Endothelial cell (in vitro differentiated cells): Measurements from ENCODE around the gene RRP12. TPM values are rescaled to one million over a fixed set of nuclear protein-coding genes. Genes with fewer than 3 reads are reported as not detected.

Source experiments
- DNase-seq: peaks from one replicate; pipeline ENCODE4 v3.0.0; 2021; ENCODE audit warnings: low spot score
- H3K27ac Mint-ChIP-seq: one replicate; pipeline ENCODE4 v1.8.0; 2021; ENCODE audit warnings: mixed read lengths, inconsistent platforms; ENCODE audit not compliant: unreplicated experiment
- H3K27me3 Mint-ChIP-seq: one replicate; pipeline ENCODE4 v1.8.0; 2021; ENCODE audit warnings: mild to moderate bottlenecking, moderate library complexity, mixed read lengths, inconsistent platforms; ENCODE audit not compliant: unreplicated experiment
- H3K36me3 Mint-ChIP-seq: one replicate; pipeline ENCODE4 v1.8.0; 2021; ENCODE audit warnings: mild to moderate bottlenecking, low read depth, mixed read lengths, inconsistent platforms; ENCODE audit not compliant: unreplicated experiment
- H3K4me1 Mint-ChIP-seq: one replicate; pipeline ENCODE4 v1.8.0; 2021; ENCODE audit warnings: mild to moderate bottlenecking, mixed read lengths, inconsistent platforms; ENCODE audit not compliant: unreplicated experiment
- H3K4me3 Mint-ChIP-seq: one replicate; pipeline ENCODE4 v1.8.0; 2021; ENCODE audit warnings: mild to moderate bottlenecking, mixed read lengths, inconsistent platforms; ENCODE audit not compliant: unreplicated experiment
- H3K9me3 Mint-ChIP-seq: one replicate; pipeline ENCODE4 v1.8.0; 2021; ENCODE audit warnings: mixed read lengths, inconsistent platforms; ENCODE audit not compliant: unreplicated experiment
- total RNA-seq: library from RNA; stranded (reverse); fragmentation: NEBNext Ultra II Directional; extraction: Animal tissue kit (Norgen Biotek cat#: 25700); gene quantifications from one replicate; pipeline ENCODE4 v1.2.1, GENCODE V29; 2021; ENCODE audit not compliant: unreplicated experiment
- TF ChIP-seq, protein P1 (sequence below): fragments of 200-600 bp; sonication (generic); IDR thresholded peaks from one replicate; pipeline ENCODE4 v1.5.0; 2021; ENCODE audit warnings: antibody characterized with exemption; ENCODE audit not compliant: unreplicated experiment

The RRP12 gene
- total RNA-seq, 1 donor from 2014 or later = 19.5 TPM

DNA sequence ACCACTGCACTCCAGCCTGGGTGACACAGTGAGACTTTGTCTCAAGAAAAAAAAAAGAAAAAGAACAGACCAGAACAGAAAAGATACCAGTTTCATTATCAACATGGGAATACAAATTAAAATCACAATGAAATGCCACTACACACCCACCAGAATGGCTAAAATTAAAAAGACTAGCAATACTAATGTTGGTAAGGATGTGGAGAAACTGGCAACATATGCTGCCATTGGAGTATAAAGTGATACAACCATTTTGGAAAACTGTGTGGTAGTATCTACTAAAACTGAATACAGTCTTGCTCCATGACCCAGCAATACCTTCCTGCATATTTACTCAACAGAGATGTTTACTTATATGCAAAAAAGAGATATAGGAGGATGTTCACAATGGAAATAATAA is 2.9 kb upstream of the RRP12 start:
- no peaks in the 10 kb centered on the region for H3K36me3 Mint-ChIP-seq
- peak overlapping the region; percentile 9 for H3K27ac Mint-ChIP-seq
- TF ChIP-seq, protein P1, sequence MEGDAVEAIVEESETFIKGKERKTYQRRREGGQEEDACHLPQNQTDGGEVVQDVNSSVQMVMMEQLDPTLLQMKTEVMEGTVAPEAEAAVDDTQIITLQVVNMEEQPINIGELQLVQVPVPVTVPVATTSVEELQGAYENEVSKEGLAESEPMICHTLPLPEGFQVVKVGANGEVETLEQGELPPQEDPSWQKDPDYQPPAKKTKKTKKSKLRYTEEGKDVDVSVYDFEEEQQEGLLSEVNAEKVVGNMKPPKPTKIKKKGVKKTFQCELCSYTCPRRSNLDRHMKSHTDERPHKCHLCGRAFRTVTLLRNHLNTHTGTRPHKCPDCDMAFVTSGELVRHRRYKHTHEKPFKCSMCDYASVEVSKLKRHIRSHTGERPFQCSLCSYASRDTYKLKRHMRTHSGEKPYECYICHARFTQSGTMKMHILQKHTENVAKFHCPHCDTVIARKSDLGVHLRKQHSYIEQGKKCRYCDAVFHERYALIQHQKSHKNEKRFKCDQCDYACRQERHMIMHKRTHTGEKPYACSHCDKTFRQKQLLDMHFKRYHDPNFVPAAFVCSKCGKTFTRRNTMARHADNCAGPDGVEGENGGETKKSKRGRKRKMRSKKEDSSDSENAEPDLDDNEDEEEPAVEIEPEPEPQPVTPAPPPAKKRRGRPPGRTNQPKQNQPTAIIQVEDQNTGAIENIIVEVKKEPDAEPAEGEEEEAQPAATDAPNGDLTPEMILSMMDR = no peak
- DNase-seq = no peak
- no peaks in the 10 kb centered on the region for H3K9me3 Mint-ChIP-seq
- H3K4me1 Mint-ChIP-seq = peaks cover 21% of the 10 kb centered on the region
- no peak overlapping the region for H3K4me3 Mint-ChIP-seq
- H3K27me3 Mint-ChIP-seq = peaks cover 10% of the 10 kb centered on the region

DNA sequence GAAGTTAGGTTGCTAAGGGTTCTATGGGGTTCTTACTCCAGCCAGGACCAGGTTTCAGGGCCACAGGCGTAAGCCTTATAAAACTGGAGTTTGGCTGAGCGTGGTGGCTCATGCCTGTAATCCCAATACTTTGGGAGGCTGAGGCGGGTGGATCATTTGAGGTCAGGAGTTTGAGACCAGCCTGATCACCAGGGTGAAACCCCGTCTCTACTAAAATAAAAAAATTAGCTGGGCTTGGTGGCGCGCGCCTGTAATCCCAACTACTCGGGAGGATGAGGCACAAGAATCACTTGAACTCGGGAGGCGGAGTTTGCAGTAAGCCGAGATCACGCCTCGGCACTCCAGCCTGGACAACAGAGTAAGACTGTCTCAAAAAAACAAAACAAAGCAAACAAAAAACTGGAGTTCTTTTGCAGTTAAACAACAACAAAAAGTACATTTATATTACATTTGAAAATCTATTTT is 347 bp upstream of the RRP12 start:
- no peaks in the 10 kb centered on the region for H3K36me3 Mint-ChIP-seq
- no peak for DNase-seq
- H3K9me3 Mint-ChIP-seq = no peaks in the 10 kb centered on the region
- H3K4me3 Mint-ChIP-seq = peak overlapping the region; percentile 91
- H3K27ac Mint-ChIP-seq = peak overlapping the region; percentile 98
- peaks cover 11% of the 10 kb centered on the region for H3K27me3 Mint-ChIP-seq
- TF ChIP-seq, protein P1 = no peak
- peaks cover 18% of the 10 kb centered on the region for H3K4me1 Mint-ChIP-seq

DNA sequence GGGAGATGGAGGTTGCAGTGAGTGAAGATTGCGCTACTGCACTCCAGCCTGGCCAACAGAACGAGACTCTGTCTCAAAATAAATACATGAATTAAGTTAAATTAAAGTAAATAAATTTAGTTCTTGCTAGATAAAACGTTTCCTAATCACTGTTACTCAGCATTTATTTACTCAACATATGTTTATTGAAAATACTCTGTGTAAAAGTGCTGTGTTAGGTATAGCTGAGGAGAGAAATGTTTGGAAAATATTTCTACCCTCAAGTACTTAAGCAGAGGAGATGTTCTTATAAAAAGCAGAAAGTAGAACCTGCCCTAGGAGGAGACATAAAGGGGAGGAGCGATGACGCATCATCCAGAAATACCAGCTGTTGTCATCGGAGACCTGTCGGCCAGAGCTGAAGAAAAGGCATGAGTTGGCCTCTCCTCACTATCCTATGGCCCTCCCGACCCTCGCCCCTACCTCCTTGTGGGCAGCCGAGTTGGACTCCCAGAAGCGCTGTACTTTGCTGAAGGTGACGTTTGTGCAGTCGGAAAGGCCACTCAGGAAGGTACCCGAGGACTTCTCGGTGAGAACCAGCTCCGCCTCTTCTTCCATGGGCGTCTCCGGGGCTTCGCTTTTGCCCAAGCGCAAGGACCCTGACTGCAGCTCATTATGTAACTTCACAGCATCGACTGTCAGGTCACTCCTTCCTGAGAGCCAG is 1.1 kb downstream of the RRP12 start:
- DNase-seq = no peak
- peak overlapping the region; percentile 91 for H3K4me3 Mint-ChIP-seq
- peaks cover 10% of the 10 kb centered on the region for H3K27me3 Mint-ChIP-seq
- peaks cover 7% of the 10 kb centered on the region for H3K36me3 Mint-ChIP-seq
- peak overlapping the region; percentile 98 for H3K27ac Mint-ChIP-seq
- TF ChIP-seq, protein P1 = no peak
- peaks cover 12% of the 10 kb centered on the region for H3K4me1 Mint-ChIP-seq
- no peaks in the 10 kb centered on the region for H3K9me3 Mint-ChIP-seq

DNA sequence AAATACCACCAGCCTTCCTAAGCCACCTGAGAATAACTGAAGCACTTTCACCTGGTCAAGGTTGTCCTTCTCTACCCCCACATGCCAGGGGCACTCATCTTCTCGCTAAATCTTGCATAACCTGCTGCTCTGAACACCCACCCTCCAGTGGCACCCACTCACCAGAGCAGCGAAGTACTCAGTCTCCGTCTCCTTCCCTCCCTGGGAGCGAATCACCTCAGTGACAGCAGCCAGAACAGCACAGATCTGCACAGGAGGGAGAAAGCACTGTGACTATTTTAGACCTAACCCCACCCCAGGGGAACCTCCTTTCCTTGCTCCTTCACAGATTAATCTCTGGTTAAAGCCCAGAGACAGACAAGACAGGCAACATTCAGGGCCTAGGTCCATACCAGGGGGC is 5.1 kb downstream of the RRP12 start:
- Mint-ChIP-seq H3K4me3 (peak overlapping the region; percentile 74), H3K36me3 (peaks cover 12% of the 10 kb centered on the region), H3K9me3 (no peaks in the 10 kb centered on the region), H3K27ac (no peak overlapping the region), H3K4me1 (peaks cover 8% of the 10 kb centered on the region), H3K27me3 (peaks cover 6% of the 10 kb centered on the region)
- no peak for DNase-seq
- TF ChIP-seq, protein P1 = no peak

DNA sequence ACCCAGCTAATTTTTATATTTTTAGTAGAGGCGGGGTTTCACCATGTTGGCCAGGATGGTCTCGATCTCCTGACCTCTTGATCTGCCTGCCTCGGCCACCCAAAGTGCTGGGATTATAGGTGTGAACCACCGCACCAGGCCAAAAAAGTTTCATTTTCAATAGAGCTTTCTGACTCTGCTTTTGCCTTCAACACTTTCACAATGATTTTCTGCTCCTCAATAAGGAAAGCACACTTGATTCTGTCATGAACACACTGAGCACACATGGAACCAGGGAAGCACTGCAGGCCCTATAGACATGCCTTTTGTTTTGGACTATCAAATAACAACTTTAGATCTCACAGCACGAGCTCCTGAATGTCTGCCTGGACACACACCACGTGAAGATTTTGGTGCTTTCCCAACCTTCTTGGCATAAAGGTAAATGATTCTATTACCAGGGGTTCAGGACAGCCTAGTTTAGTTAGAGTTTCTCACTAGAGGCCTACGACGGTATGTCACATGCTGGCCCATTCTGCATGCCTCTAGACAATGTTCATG is 8.0 kb downstream of the RRP12 start:
- H3K36me3 Mint-ChIP-seq = peaks cover 22% of the 10 kb centered on the region
- no peak overlapping the region for H3K27ac Mint-ChIP-seq
- DNase-seq = no peak
- no peak overlapping the region for H3K4me3 Mint-ChIP-seq
- no peaks in the 10 kb centered on the region for H3K9me3 Mint-ChIP-seq
- H3K4me1 Mint-ChIP-seq = no peaks in the 10 kb centered on the region
- TF ChIP-seq, protein P1 = no peak
- H3K27me3 Mint-ChIP-seq = peaks cover 4% of the 10 kb centered on the region
